GM19463 (cell line): ENCODE measurements around the gene CACNG7.
"Not testable (repeated sequence)": the region's sequence is repeated elsewhere in the genome, so short reads cannot be mapped to it uniquely, and the experiment has no call there.

Experiments
- ATAC-seq: cut with Tn5 transposase; IDR thresholded peaks from one replicate; pipeline ENCODE4 v1.9.1; 2021; ENCODE audit warnings: mild to moderate bottlenecking, moderate library complexity; ENCODE audit not compliant: unreplicated experiment

CACNG7 gene

DNA sequence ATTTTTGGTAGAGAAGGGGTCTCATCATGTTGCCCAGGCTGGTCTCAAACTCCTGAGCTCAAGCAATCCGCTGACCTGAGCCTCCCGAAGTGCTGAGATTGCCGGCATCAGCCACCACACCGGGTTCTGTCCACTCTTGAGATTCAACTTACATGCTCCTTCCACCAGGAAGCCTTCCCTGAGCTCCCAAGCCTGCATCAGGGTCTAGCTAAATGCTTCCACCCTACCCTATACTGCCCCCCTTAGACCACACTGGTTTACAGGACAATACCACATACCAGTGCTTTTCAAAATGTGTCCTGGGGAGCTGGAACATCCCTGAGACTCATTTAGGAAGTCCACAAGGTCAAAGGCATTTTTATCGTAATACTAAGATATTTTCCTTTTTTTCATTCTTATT lies 38.5 kb downstream of the CACNG7 start:
- no peak for ATAC-seq

- not testable (repeated sequence) for ATAC-seq
Observed at GRCh38 chr19:53948611-53949010, 39.5 kb downstream of the CACNG7 start.

DNA sequence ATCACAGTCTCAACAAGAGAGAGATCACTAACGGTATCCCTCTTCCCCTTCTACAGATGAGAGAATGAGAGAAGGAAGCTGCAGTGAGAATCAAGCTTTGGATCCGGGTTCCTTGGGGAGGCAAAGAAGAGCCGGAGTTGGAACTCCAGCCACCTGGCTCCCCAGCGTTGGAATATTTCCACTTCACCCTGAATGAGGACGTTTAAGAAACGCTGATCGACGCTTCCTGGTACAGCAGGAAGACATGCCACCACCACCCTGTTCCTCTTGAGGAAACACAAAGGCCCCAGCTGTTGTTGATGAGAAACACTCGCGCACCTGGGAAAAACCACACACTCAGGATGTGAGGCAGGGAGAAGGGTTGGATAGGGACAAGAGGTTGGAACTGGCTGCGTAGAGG lies 42.4 kb downstream of the CACNG7 start:
- no peak for ATAC-seq

GRCh38 chr19:53951947-53952346 lies 42.9 kb downstream of the CACNG7 start:
- no peak for ATAC-seq

DNA sequence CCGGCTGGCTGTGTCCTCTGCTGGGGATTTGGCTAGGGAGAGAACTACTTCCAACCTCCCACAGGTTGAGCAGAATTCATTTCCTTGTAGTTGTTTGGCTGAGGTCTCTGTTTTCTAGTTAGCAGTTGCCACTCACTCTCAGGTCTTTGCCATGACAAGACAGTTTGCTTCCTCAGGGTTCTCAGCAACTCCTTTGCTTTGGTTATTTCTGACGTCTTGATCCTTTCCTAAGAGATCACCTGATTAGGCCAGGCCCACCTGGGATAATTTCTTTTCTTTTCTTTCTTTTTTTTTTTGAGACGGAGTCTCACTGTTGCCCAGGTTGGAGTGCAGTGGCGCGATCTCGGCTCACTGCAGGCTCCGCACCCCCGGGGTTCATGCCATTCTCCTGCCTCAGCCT lies 44.3 kb downstream of the CACNG7 start:
- no peak for ATAC-seq

DNA sequence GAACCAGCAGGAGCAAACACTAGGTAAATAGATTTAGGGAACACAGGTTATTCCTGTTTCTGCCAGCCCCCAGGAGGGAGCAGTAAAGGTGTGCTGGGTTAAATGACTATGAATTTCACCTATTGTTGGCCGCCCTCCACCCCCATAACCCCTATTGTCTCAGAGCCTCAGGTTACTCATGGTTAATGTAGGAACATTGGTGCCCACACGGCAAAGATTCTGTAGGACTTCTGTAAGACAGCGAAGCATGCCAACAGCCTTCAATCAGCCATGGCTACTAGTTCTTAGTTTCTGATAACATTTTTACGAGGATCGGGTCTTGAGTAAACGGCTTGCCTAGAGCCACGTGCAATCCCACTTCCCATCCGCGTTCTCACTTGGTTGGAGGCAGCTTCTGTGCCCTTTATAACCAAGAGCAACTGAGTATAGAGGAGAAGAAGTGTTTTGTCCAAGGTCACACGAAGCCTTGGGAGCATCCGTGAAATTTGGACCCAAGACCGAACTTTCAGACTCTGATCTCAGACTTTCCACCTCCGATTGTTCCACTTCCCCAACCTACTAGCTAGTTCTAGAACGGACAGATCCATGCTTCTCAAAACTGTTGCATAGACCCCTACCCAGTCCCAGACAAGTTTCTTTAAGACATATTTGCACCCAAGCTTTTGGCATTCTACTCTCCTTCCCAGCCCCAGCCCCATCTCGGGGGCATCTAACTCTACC lies 48.5 kb downstream of the CACNG7 start:
- ATAC-seq: no peak

DNA sequence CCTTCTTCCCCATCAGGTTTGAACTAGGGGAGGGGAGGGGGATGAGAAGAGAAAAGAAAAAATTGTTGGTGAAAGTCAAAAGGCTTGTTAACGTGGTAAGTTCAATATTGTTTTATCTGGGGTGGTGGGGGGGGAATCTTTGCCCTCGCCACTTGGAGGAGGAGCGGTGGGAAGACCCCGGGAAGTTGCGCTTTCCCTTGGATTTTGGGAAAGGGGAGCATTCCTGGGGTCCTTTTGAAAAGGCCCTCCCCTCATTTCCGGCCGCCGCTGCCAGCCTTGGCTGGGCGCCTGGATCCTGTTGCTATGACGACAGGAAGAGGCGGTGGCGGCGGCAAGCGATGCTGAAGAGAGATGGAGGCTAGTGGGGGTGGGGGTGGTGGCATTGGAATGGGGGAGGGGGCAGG lies 49.1 kb downstream of the CACNG7 start:
- ATAC-seq: no peak

DNA sequence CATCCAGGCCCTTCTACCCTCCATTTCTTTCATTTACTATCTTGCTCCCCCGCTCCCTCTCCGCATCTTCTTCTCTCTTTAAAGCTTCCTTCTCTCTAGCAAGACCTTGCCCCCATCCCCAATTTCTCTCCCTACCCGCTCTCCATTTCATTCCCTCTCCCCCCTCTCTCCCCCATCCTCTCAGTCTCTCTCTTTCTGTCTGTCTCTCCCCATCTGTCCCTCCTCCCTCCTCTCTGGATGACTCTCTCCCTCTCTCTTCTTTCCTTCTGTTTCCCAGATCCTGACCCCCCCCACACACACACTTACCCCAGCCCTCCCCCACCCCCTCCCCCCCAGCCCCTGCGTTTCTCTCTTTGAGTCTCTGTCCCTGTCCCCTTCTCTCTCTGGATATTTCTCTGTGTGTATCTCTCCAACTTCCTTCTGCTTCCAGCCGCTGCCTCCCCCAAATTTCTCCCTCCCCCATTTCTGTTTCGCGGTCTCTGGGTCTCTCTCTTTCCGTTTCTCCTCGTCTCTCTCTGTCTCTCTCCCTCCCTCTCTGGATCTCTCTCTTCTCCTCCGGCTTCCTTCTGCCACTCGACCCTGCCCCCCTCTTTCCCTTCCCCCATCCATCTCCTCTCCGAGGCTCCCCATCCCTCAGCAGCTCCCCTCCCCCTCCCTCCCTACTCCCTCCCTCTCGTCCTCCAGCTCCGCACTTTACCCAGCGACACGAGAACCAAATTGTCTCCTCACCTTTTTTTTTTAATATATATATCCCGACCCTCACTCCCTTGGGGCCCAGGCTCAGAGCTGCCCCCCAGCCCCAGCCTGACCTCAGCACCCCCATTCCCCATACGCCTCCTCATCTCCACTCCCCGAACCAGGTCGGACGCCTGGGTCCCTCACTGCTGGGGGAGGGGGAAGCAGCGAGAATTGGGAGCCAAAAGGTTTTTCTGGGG lies 50.0 kb downstream of the CACNG7 start:
- ATAC-seq: no peak

GRCh38 chr19:53960187-53960586 lies 51.1 kb downstream of the CACNG7 start:
- no peak for ATAC-seq

DNA sequence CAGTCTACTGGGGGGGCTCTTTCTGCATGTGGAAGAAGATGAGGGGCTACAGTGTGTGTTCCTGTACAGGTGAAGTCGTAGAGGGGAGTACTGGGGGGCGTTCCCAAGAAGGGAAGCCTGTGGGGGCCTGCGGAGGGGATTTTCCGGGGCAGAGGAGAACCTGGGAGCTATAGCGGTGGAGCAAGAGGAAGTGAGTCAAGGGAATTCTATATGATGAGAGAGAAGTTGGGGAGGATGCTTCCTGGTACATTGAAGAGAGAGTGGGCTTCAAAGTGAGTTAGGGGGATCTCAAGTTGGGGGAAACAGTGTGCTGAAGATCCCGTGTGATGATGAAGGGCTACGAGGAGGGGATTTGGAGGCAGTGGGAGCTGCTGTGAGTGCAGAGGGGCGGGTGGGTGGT lies 51.8 kb downstream of the CACNG7 start:
- no peak for ATAC-seq

GRCh38 chr19:53961523-53962356 lies 52.7 kb downstream of the CACNG7 start:
- ATAC-seq: no peak

- ATAC-seq: no peak
Observed at GRCh38 chr19:53962887-53963431, 53.9 kb downstream of the CACNG7 start, which contains the start of gene CACNG8. TSS of gene CACNG8 (plus strand) at chr19:53962937.

DNA sequence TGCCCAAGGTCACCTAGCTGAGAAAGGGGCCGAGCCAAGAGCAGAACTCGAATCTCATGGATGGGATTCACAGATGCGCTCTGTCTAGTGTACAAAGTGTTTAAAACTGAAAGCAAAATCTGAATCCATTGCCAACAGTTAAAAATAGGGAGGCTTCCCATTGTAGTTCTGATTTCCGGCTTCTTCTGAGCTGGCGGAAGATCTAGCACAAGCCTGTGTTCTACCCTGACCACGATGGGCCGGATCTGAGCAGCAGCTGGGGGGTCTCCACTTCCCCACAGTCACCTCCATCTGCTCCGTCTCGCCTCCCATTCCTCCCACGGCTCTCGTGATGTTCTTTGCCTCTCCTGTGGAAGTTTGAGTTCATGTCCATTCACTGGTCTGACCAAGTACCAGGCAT lies 56.0 kb downstream of the CACNG7 start:
- no peak for ATAC-seq

DNA sequence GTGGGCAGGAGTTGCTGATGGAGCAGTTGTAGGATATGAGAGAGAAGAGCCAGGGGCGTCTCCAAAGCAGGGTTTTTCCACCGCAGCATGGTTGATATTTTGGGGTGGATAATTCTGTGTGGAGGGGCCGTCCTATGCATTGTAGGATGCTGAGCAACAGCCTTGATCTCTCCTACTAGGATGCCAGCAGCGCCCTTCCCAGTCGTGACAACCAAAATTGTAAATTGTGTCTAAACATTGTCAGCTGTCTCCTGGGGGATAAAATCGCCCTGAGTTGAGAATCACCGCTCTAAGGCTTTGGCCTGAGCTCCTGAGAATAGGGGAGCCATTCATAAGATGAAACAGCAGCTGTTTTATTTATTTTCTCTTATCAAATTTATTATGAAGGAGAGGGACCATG lies 57.9 kb downstream of the CACNG7 start:
- ATAC-seq: no peak

DNA sequence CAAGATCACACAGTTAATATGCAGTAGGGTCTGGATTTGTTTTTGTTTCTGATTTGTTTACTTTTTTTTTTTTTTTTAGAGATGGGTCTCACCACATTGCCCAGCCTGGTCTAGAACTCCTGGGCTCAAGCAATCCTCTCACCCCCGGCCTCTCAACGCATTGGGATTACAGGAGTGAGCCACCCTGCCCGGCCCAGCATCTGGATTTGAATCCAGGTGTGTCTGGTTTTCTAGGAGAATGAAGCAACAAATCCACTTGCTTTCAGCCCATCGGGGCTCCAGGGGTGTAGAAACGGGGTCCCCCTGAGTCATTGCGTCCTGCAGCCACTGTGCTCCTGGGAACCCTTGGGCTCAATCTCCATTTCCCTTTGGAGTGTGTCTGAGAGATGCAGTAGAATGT lies 60.3 kb downstream of the CACNG7 start:
- no peak for ATAC-seq

- no peak for ATAC-seq
Observed at GRCh38 chr19:53971673-53972072, 62.6 kb downstream of the CACNG7 start.

GRCh38 chr19:53977429-53977990 lies 68.4 kb downstream of the CACNG7 start:
- ATAC-seq: no peak

- ATAC-seq: no peak
Observed at GRCh38 chr19:53977991-53978731, 69.1 kb downstream of the CACNG7 start.

GRCh38 chr19:53978975-53979801 lies 70.1 kb downstream of the CACNG7 start:
- no peak for ATAC-seq
